ENCODE results near the gene CFAP61.
"Not testable (repeated sequence)": the region's sequence is repeated elsewhere in the genome, so short reads cannot be mapped to it uniquely, and the experiment has no call there.

Gene CFAP61

GRCh38 chr20:20231528-20232298, 179.4 kb downstream of the CFAP61 start:
- no peak for DNase-seq (ENCODE audit: low spot score)

- DNase-seq (ENCODE audit: low spot score), result no peak
Observed at GRCh38 chr20:20233041-20233514, 180.7 kb downstream of the CFAP61 start.

- no peak for DNase-seq (ENCODE audit: low spot score)
Observed at GRCh38 chr20:20235681-20236080, 183.3 kb downstream of the CFAP61 start.

- DNase-seq (ENCODE audit: low spot score), result peak; percentile 20
Observed at GRCh38 chr20:20237093-20237959, 185.0 kb downstream of the CFAP61 start.

- no peak for DNase-seq (ENCODE audit: low spot score)
Observed at GRCh38 chr20:20241976-20242375, 189.6 kb downstream of the CFAP61 start.

GRCh38 chr20:20244384-20244783, 192.1 kb downstream of the CFAP61 start:
- not testable (repeated sequence) for DNase-seq (ENCODE audit: low spot score)

- no peak for DNase-seq (ENCODE audit: low spot score)
Observed at GRCh38 chr20:20246996-20247633, 194.8 kb downstream of the CFAP61 start.

GRCh38 chr20:20248620-20249200, 196.4 kb downstream of the CFAP61 start:
- DNase-seq (ENCODE audit: low spot score), result no peak

GRCh38 chr20:20251317-20251716, 199.0 kb downstream of the CFAP61 start:
- no peak for DNase-seq (ENCODE audit: low spot score)

GRCh38 chr20:20251836-20252235, 199.5 kb downstream of the CFAP61 start:
- no peak for DNase-seq (ENCODE audit: low spot score)

- DNase-seq (ENCODE audit: low spot score), result no peak
Observed at GRCh38 chr20:20253039-20253743, 200.9 kb downstream of the CFAP61 start.

- DNase-seq (ENCODE audit: low spot score), result no peak
Observed at GRCh38 chr20:20253744-20254330, 201.5 kb downstream of the CFAP61 start.

- no peak for DNase-seq (ENCODE audit: low spot score)
Observed at GRCh38 chr20:20255099-20255498, 202.8 kb downstream of the CFAP61 start.

- DNase-seq (ENCODE audit: low spot score), result no peak
Observed at GRCh38 chr20:20259533-20259932, 207.2 kb downstream of the CFAP61 start.

- DNase-seq (ENCODE audit: low spot score), result no peak
Observed at GRCh38 chr20:20261159-20261558, 208.8 kb downstream of the CFAP61 start.

- DNase-seq (ENCODE audit: low spot score), result no peak
Observed at GRCh38 chr20:20265210-20265609, 212.9 kb downstream of the CFAP61 start.

GRCh38 chr20:20266552-20266951, 214.2 kb downstream of the CFAP61 start:
- no peak for DNase-seq (ENCODE audit: low spot score)

GRCh38 chr20:20267685-20268370, 215.5 kb downstream of the CFAP61 start:
- DNase-seq (ENCODE audit: low spot score), result no peak

- no peak for DNase-seq (ENCODE audit: low spot score)
Observed at GRCh38 chr20:20271271-20271670, 218.9 kb downstream of the CFAP61 start.

- DNase-seq (ENCODE audit: low spot score), result no peak
Observed at GRCh38 chr20:20272686-20273085, 220.4 kb downstream of the CFAP61 start.

GRCh38 chr20:20273286-20273685, 221.0 kb downstream of the CFAP61 start:
- no peak for DNase-seq (ENCODE audit: low spot score)

All from CD4-positive, alpha-beta T cell treated with Interleukin-2 at 100 ng/mL for 4 hours (primary cell).